Naive thymus-derived CD4-positive, alpha-beta T cell (primary cell): ENCODE measurements around the gene OBP2B. TPM values are rescaled to one million over a fixed set of nuclear protein-coding genes. Genes with fewer than 3 reads are reported as not detected.
"Not testable (repeated sequence)": the region's sequence is repeated elsewhere in the genome, so short reads cannot be mapped to it uniquely, and the experiment has no call there.

Experiments used
- ATAC-seq: fragments of 150-1000 bp; cut with Tn5 transposase; 2 replicates; pipeline ENCODE4 v1.10.0; 2021; ENCODE audit warnings: mild to moderate bottlenecking, moderate library complexity
- CTCF ChIA-PET: fragments of 350-600 bp; sonication (Branson Sonifier 250); formaldehyde crosslinking; loops from one replicate; lab custom pipeline; 2021; ENCODE audit warnings: antibody characterized with exemption; lab: Charles Lee
- POLR2A ChIA-PET: fragments of 350-600 bp; sonication (Branson Sonifier 250); formaldehyde crosslinking; loops from one replicate; lab custom pipeline; 2021; ENCODE audit warnings: antibody characterized with exemption, inconsistent platforms; lab: Charles Lee
- DNase-seq, 9 donors: peaks; one replicate each; pipeline versions ENCODE4 v3.0.0 to v3.0.0-alpha.2; 2020 to 2022; ENCODE audit warnings: mixed read lengths in 1 of 9
- H3K27ac ChIP-seq: one replicate; pipeline ENCODE4 v1.7.0; 2013; ENCODE audit warnings: mild to moderate bottlenecking, low read depth, low read length, moderate library complexity
- H3K27me3 ChIP-seq, 2 donors: one replicate each; pipeline ENCODE4 v1.7.0; 2013; ENCODE audit warnings: low read length in 2 of 2, mild to moderate bottlenecking in 2 of 2, moderate library complexity in 2 of 2; ENCODE audit not compliant: control insufficient read depth in 2 of 2, insufficient read depth in 2 of 2
- H3K36me3 ChIP-seq, 3 experiments: 1 replicate in 2 of 3; 2 replicates in 1 of 3; pipeline ENCODE4 v1.7.0; 2013; ENCODE audit warnings: low read length in 3 of 3, mild to moderate bottlenecking in 3 of 3, moderate library complexity in 1 of 3; ENCODE audit not compliant: insufficient read depth in 3 of 3, control insufficient read depth in 2 of 3
- H3K4me1 ChIP-seq, 2 donors: one replicate each; pipeline ENCODE4 v1.7.0; 2013; ENCODE audit warnings: low read length in 2 of 2, mild to moderate bottlenecking in 2 of 2, moderate library complexity in 1 of 2; ENCODE audit not compliant: control insufficient read depth in 2 of 2, insufficient read depth in 2 of 2
- H3K4me3 ChIP-seq: 2 replicates; pipeline ENCODE4 v1.7.0; 2013; ENCODE audit warnings: mild to moderate bottlenecking, low read length
- H3K9me3 ChIP-seq, 3 experiments: 1 replicate in 2 of 3; 2 replicates in 1 of 3; pipeline ENCODE4 v1.7.0; 2013; ENCODE audit warnings: low read length in 3 of 3; ENCODE audit not compliant: control insufficient read depth in 2 of 3
- H3K27ac Mint-ChIP-seq, 9 donors: one replicate each; pipeline ENCODE4 v1.8.0; 2020 to 2022; ENCODE audit warnings: mixed read lengths in 9 of 9, mild to moderate bottlenecking in 8 of 9, moderate library complexity in 5 of 9, inconsistent platforms in 2 of 9
- H3K27me3 Mint-ChIP-seq, 5 donors: one replicate each; pipeline ENCODE4 v1.8.0; 2021 to 2022; ENCODE audit warnings: mixed read lengths in 5 of 5, mild to moderate bottlenecking in 1 of 5
- H3K36me3 Mint-ChIP-seq, 5 donors: one replicate each; pipeline ENCODE4 v1.8.0; 2020 to 2022; ENCODE audit warnings: mixed read lengths in 5 of 5, mild to moderate bottlenecking in 3 of 5, inconsistent platforms in 1 of 5
- H3K4me1 Mint-ChIP-seq, 7 donors: one replicate each; pipeline ENCODE4 v1.8.0; 2020 to 2022; ENCODE audit warnings: mixed read lengths in 7 of 7, mild to moderate bottlenecking in 3 of 7, inconsistent platforms in 1 of 7
- H3K4me3 Mint-ChIP-seq, 10 donors: one replicate each; pipeline ENCODE4 v1.8.0; 2020 to 2022; ENCODE audit warnings: mild to moderate bottlenecking in 10 of 10, mixed read lengths in 10 of 10, moderate library complexity in 6 of 10, inconsistent platforms in 2 of 10
- H3K9me3 Mint-ChIP-seq, 11 donors: one replicate each; pipeline ENCODE4 v1.8.0; 2020 to 2022; ENCODE audit warnings: mixed read lengths in 11 of 11, mild to moderate bottlenecking in 4 of 11, inconsistent platforms in 1 of 11, moderate library complexity in 1 of 11
- intact Hi-C, 2 donors: fragments of 100-400 bp; cut with micrococcal nuclease; formaldehyde crosslinking; loops; one replicate each; pipeline ENCODE4 v1.15.1; 2023
- polyA plus RNA-seq, 2 donors: library from polyadenylated mRNA; unstranded; fragments of 300-500 nt; fragmentation: Illumina TruSeq; gene quantifications; one replicate each; pipeline ENCODE4 v1.2.3, GENCODE V29; 2021
- total RNA-seq, 6 experiments: library from RNA in 5 of 6; stranded (reverse) in 5 of 6; gene quantifications; 1 replicate in 5 of 6; 2 replicates in 1 of 6; pipeline ENCODE4 v1.2.3 and lab custom pipeline; 2021 to 2026

Gene OBP2B
- total and polyA plus RNA-seq, 7 experiments from 2014 or later: not detected

- POLR2A ChIA-PET: interaction anchor here (0.7 kb wide), 1 partner anchor 127 kb away, joined by 3 read pairs; no protein-coding TSS in a partner anchor
- no peak overlapping the region for H3K4me3 Mint-ChIP-seq
- no peaks in the 10 kb centered on the region for H3K27me3 ChIP-seq
Measured at GRCh38 chr9:133235549-133236222, 26.6 kb upstream of the OBP2B start.

GRCh38 chr9:133234577-133235322 lies 25.7 kb upstream of the OBP2B start:
- H3K36me3 ChIP-seq: no peaks in the 10 kb centered on the region
- ChIA-PET POLR2A (interaction anchor here (0.7 kb wide), 1 partner anchor 128 kb away, joined by 3 read pairs; no protein-coding TSS in a partner anchor), CTCF (no interaction called here)
- H3K9me3 ChIP-seq: no peaks in the 10 kb centered on the region
- Mint-ChIP-seq H3K4me3 (no peak overlapping the region), H3K27ac (no peak overlapping the region), H3K27me3 (peaks cover 0 to 10% (median 4%) of the 10 kb centered on the region in 5 donors), H3K36me3 (no peaks in the 10 kb centered on the region), H3K4me1 (peaks cover 0 to 17% (median 8%) of the 10 kb centered on the region in 7 donors), H3K9me3 (peaks cover 0 to 3% (median 0%) of the 10 kb centered on the region in 11 donors)
- no peaks in the 10 kb centered on the region for H3K27me3 ChIP-seq
- ATAC-seq (no peak), DNase-seq (no peak)
- H3K4me1 ChIP-seq: peaks cover 0 to 3% of the 10 kb centered on the region in 2 donors
- intact Hi-C loops: loop anchor here in 1 of 2 donors (5.0 kb wide), 1 partner anchor 253 kb away; no protein-coding TSS in a partner anchor
- no peak overlapping the region for H3K27ac ChIP-seq
- no peak overlapping the region for H3K4me3 ChIP-seq

More at GRCh38 chr9:133235549-133236222, 26.6 kb upstream of the OBP2B start:
- no peak overlapping the region for H3K4me3 ChIP-seq
- H3K4me1 ChIP-seq: peaks cover 0 to 3% of the 10 kb centered on the region in 2 donors
- ATAC-seq (no peak), DNase-seq (no peak)
- Mint-ChIP-seq H3K36me3 (no peaks in the 10 kb centered on the region), H3K27me3 (peaks cover 0 to 13% (median 4%) of the 10 kb centered on the region in 5 donors), H3K9me3 (no peaks in the 10 kb centered on the region), H3K27ac (no peak overlapping the region), H3K4me1 (peaks cover 0 to 17% (median 8%) of the 10 kb centered on the region in 7 donors)
- intact Hi-C loops: loop anchor here in 1 of 2 donors (5.0 kb wide), 1 partner anchor 252 kb away; no protein-coding TSS in a partner anchor
- no peaks in the 10 kb centered on the region for H3K9me3 ChIP-seq
- H3K36me3 ChIP-seq: no peaks in the 10 kb centered on the region
- H3K27ac ChIP-seq: no peak overlapping the region
- CTCF ChIA-PET: no interaction called here

- Histone ChIP-seq H3K27me3 (no peaks in the 10 kb centered on the region), H3K36me3 (no peaks in the 10 kb centered on the region), H3K4me3 (no peak overlapping the region), H3K9me3 (no peaks in the 10 kb centered on the region), H3K27ac (no peak overlapping the region), H3K4me1 (no peaks in the 10 kb centered on the region)
- peaks cover 0 to 10% (median 4%) of the 10 kb centered on the region in 5 donors for H3K27me3 Mint-ChIP-seq
- no peak for ATAC-seq
- intact Hi-C loops: no loop called here
- H3K4me1 Mint-ChIP-seq: peaks cover 0 to 12% (median 5%) of the 10 kb centered on the region in 7 donors
- no peak overlapping the region for H3K4me3 Mint-ChIP-seq
- no peak overlapping the region for H3K27ac Mint-ChIP-seq
- POLR2A ChIA-PET: no interaction called here
- H3K9me3 Mint-ChIP-seq: peaks cover 0 to 3% (median 0%) of the 10 kb centered on the region in 11 donors
- CTCF ChIA-PET: no interaction called here
- DNase-seq: no peak
- H3K36me3 Mint-ChIP-seq: no peaks in the 10 kb centered on the region
Measured at GRCh38 chr9:133233681-133234432, 24.8 kb upstream of the OBP2B start.

GRCh38 chr9:133231934-133232568 lies 23.0 kb upstream of the OBP2B start:
- intact Hi-C loops, H3K36me3 ChIP-seq, H3K4me1 ChIP-seq, H3K27me3 Mint-ChIP-seq, H3K27ac ChIP-seq, ATAC-seq, H3K4me3 Mint-ChIP-seq, H3K9me3 ChIP-seq, H3K27ac Mint-ChIP-seq, H3K27me3 ChIP-seq, H3K4me1 Mint-ChIP-seq, H3K4me3 ChIP-seq, H3K9me3 Mint-ChIP-seq, POLR2A ChIA-PET, H3K36me3 Mint-ChIP-seq, DNase-seq: not testable (repeated sequence)
- CTCF ChIA-PET: interaction anchor here (0.6 kb wide), 1 partner anchor 76 kb away, joined by 4 read pairs; no protein-coding TSS in a partner anchor

GRCh38 chr9:133230514-133230913 lies 21.5 kb upstream of the OBP2B start:
- H3K4me3 Mint-ChIP-seq, H3K36me3 ChIP-seq, H3K9me3 ChIP-seq, intact Hi-C loops, POLR2A ChIA-PET, H3K27ac Mint-ChIP-seq, H3K27ac ChIP-seq, H3K9me3 Mint-ChIP-seq, H3K27me3 Mint-ChIP-seq, DNase-seq, H3K4me3 ChIP-seq, CTCF ChIA-PET, H3K4me1 Mint-ChIP-seq, ATAC-seq, H3K36me3 Mint-ChIP-seq, H3K4me1 ChIP-seq, H3K27me3 ChIP-seq: not testable (repeated sequence)

GRCh38 chr9:133230093-133230492 lies 21.0 kb upstream of the OBP2B start:
- intact Hi-C loops: no loop called here
- POLR2A ChIA-PET: no interaction called here
- H3K4me3 Mint-ChIP-seq: no peak overlapping the region

More at GRCh38 chr9:133230093-133230492, 21.0 kb upstream of the OBP2B start:
- no peak overlapping the region for H3K27ac ChIP-seq
- peaks cover 0 to 6% (median 0%) of the 10 kb centered on the region in 5 donors for H3K27me3 Mint-ChIP-seq
- CTCF ChIA-PET: no interaction called here
- H3K27ac Mint-ChIP-seq: no peak overlapping the region
- no peaks in the 10 kb centered on the region for H3K9me3 ChIP-seq
- H3K36me3 Mint-ChIP-seq: no peaks in the 10 kb centered on the region
- peaks cover 0 to 3% (median 0%) of the 10 kb centered on the region in 11 donors for H3K9me3 Mint-ChIP-seq
- H3K4me1 Mint-ChIP-seq: no peaks in the 10 kb centered on the region
- H3K4me3 ChIP-seq: no peak overlapping the region
- DNase-seq (no peak), ATAC-seq (no peak)
- no peaks in the 10 kb centered on the region for H3K4me1 ChIP-seq
- H3K27me3 ChIP-seq: no peaks in the 10 kb centered on the region
- no peaks in the 10 kb centered on the region for H3K36me3 ChIP-seq
